Aorta (tissue), 5 donors: ENCODE measurements around the gene CEACAM6. TPM values are rescaled to one million over a fixed set of nuclear protein-coding genes. Genes with fewer than 3 reads are reported as not detected.
A peak's percentile ranks its signal among the peaks of the same experiment; 100 is the strongest.

Experiments
- ATAC-seq: fragments of 200-7000 bp; cut with Tn5 transposase; one replicate; pipeline ENCODE4 v1.9.1; 2022; ENCODE audit warnings: moderate library complexity; ENCODE audit not compliant: low FRiP score
- DNase-seq, 2 donors: peaks; one replicate each; pipeline ENCODE4 v3.0.0-alpha.2; 2020
- H3K27ac ChIP-seq, 2 donors: one replicate each; pipeline ENCODE4 v1.5.1; 2013; ENCODE audit warnings: low read length in 2 of 2, mild to moderate bottlenecking in 2 of 2, moderate library complexity in 2 of 2, control low read depth in 1 of 2, inconsistent platforms in 1 of 2, low read depth in 1 of 2
- H3K27me3 ChIP-seq, 2 donors: one replicate each; pipeline ENCODE4 v1.6.1; 2013; ENCODE audit warnings: control low read depth in 1 of 2, low read length in 1 of 2, mild to moderate bottlenecking in 1 of 2, moderate library complexity in 1 of 2; ENCODE audit not compliant: insufficient read depth in 2 of 2, control insufficient read depth in 1 of 2
- H3K36me3 ChIP-seq, 2 donors: one replicate each; pipeline ENCODE4 v1.6.1; 2013; ENCODE audit warnings: control low read depth in 1 of 2, low read length in 1 of 2, mild to moderate bottlenecking in 1 of 2; ENCODE audit not compliant: insufficient read depth in 2 of 2, control insufficient read depth in 1 of 2
- H3K4me1 ChIP-seq, 2 donors: one replicate each; pipeline ENCODE4 v1.6.1; 2013; ENCODE audit warnings: low read length in 2 of 2, control low read depth in 1 of 2, mild to moderate bottlenecking in 1 of 2, moderate library complexity in 1 of 2; ENCODE audit not compliant: insufficient read depth in 2 of 2, control insufficient read depth in 1 of 2
- H3K4me3 ChIP-seq, 2 donors: one replicate each; pipeline ENCODE4 v1.5.1; 2013; ENCODE audit warnings: low read length in 2 of 2, control low read depth in 1 of 2, mild to moderate bottlenecking in 1 of 2
- H3K9me3 ChIP-seq: one replicate; pipeline ENCODE4 v1.6.1; 2013; ENCODE audit warnings: mild to moderate bottlenecking, low read length; ENCODE audit not compliant: control insufficient read depth
- WGBS, 2 donors: extraction: QIAGEN DNeasy Blood & Tissue Kit; methylation state at CpG; one replicate each; pipeline ENCODE4 v1.1.7; 2013; 5-methylcytosine and 5-hydroxymethylcytosine counted together
- intact Hi-C, 2 donors: fragments of 100-400 bp; cut with DNase I; formaldehyde crosslinking; loops; one replicate each; pipeline versions ENCODE4 v1.14.2 to v1.15.0; 2022
- polyA plus RNA-seq, 2 donors: library from polyadenylated mRNA; stranded (reverse); fragments of 200-250 nt; gene quantifications; one replicate each; pipeline ENCODE4 v1.2.3, GENCODE V29; 2013
- total RNA-seq, 2 donors: library from RNA; stranded (reverse); fragmentation: NEBNext Ultra II Directional; extraction: Animal tissue kit (Norgen Biotek cat#: 25700); gene quantifications; one replicate each; pipeline ENCODE4 v1.2.1, GENCODE V29; 2021
- donor health status: healthy with polysubstance abuse.
- donor health status: Bipolar disorder and iron deficiency.
- donor health status: DM: no; HTN: no; CAD: no.
- donor health status: DM: no; HTN: no; CAD: no.
- donor health status: DM: yes; HTN: yes; CAD: no.

Gene CEACAM6
- total and polyA plus RNA-seq, 4 donors, result 0.33 to 6.5 (median 0.33) TPM; not detected in 1

DNA sequence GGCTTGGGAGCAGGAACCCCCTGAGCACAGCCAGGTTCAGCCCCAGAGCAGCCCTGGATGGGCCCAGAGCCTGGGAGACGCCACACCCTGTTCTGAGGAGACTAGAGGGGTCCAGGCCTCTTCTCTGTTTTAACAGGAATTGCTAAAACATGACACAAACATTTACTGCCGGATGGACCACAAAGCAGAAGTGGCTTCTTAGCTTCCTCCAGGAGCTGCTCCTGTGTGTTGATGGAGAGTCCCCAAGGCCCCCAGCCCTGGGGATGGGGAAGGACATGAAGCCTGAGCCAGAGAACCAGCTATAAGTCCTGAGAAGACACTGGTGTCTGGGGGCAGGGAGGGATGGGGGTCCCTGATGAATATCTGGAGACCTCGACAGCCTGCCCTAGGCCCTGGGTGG lies 55.7 kb downstream of the CEACAM6 start:
- intact Hi-C loops, result no loop called here
- no peak overlapping the region for H3K27ac ChIP-seq
- no peaks in the 10 kb centered on the region for H3K9me3 ChIP-seq
- no peaks in the 10 kb centered on the region for H3K36me3 ChIP-seq
- H3K4me3 ChIP-seq, result no peak overlapping the region
- peak; percentile 51 for ATAC-seq
- WGBS, 2 donors, result 56 to 66% methylated on average over 3 of the region's 3 CpGs
- peak; percentile 58 to 66 for DNase-seq
- no peaks in the 10 kb centered on the region for H3K4me1 ChIP-seq
- H3K27me3 ChIP-seq, result no peaks in the 10 kb centered on the region

DNA sequence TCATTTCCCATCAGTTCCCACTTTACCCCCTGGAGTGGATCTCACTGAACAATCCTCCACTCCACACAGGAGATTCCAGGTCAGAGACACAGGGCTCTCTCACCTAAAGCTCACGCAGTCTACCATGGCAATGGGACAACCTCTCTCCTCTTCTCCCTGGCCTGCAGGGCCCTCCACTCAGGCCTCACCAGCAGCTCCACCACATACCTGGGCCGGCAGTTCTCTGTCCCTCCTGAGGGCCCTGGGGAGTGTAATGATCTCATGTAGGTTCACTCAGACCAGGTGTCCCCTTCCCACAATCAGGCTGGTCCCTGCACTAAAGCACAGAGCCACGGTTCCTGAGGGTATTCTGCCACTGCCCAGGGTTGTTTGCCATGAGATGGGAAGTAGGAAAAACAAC lies 56.7 kb downstream of the CEACAM6 start:
- 65% methylated on average over 3 of the region's 3 CpGs for WGBS, 2 donors
- ATAC-seq (no peak), DNase-seq (peak in 1 of 2 donors; percentile 51)
- Histone ChIP-seq H3K9me3 (no peaks in the 10 kb centered on the region), H3K36me3 (no peaks in the 10 kb centered on the region), H3K4me3 (no peak overlapping the region), H3K4me1 (no peaks in the 10 kb centered on the region), H3K27ac (no peak overlapping the region), H3K27me3 (no peaks in the 10 kb centered on the region)
- intact Hi-C loops, result no loop called here

DNA sequence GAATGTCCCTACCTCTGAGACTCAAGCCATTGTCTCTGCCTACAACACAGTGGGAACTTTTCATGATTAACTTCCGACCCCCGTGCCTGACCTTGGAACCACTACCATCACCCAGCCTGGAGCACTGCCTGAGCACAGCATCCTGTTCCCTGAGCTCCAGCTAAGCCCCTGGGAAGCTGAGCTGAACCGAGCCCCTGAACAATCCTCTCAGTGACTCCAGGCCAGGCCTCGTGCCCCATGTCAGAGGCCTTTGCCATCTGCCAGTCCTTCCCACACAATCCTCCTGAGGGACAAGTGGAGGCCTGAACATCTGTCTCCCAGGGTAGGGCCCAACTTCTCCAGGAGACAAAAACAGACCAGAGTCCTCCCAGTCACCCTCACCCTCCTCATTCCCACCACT lies 58.6 kb downstream of the CEACAM6 start:
- peak in 1 of 2 donors; percentile 40 for DNase-seq
- Histone ChIP-seq H3K9me3 (no peaks in the 10 kb centered on the region), H3K27me3 (no peaks in the 10 kb centered on the region), H3K36me3 (no peaks in the 10 kb centered on the region), H3K4me1 (no peaks in the 10 kb centered on the region), H3K4me3 (no peak overlapping the region), H3K27ac (no peak overlapping the region)
- intact Hi-C loops, result no loop called here
- ATAC-seq, result no peak
- whole genome bisulfite sequencing, 2 donors, result 49 to 56% methylated on average over 4 of the region's 4 CpGs

DNA sequence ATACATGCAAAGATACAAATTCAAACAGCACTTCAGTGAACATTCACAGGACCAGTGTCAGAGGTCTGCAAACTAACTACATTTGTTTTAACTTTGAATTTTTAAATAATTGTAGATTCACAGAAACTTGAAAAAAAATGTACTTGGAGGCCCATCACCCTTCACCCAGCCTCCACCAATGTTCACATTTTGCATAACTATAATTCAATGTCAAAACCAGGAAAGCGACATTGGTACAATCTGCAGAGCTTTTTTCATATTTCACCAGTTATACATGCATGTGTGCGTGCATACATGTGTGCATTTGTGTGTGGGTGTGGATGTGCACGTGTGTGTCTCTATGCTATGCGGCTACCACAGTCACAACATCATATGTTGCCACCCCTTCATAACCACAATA lies 60.0 kb downstream of the CEACAM6 start:
- Histone ChIP-seq H3K4me1 (no peaks in the 10 kb centered on the region), H3K36me3 (no peaks in the 10 kb centered on the region), H3K4me3 (no peak overlapping the region), H3K9me3 (no peaks in the 10 kb centered on the region), H3K27ac (no peak overlapping the region), H3K27me3 (no peaks in the 10 kb centered on the region)
- 61 to 79% methylated on average over 4 of the region's 4 CpGs for WGBS, 2 donors
- DNase-seq (peak in 1 of 2 donors; percentile 9), ATAC-seq (no peak)
- intact Hi-C loops, result no loop called here

DNA sequence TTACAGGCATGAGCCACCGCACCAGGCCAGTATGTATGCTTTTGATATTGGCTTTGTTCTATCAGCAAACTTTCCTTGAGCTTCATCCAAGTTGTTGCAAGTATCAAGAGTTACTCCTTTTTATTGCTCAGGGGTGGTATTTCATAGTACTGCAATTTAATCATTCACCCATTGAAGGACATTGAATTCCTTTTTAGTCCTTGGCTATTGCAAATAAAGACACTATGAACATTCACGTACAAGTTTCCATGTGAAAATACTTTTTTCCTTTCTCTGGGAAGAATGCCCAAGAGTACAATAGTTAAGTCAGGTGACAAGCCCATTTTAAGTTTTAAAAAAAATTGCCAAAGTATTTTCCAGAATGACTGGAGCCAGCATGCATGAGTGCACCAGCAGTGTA lies 61.4 kb downstream of the CEACAM6 start:
- DNase-seq (no peak), ATAC-seq (no peak)
- intact Hi-C loops, result no loop called here
- Histone ChIP-seq H3K27me3 (no peaks in the 10 kb centered on the region), H3K36me3 (no peaks in the 10 kb centered on the region), H3K27ac (no peak overlapping the region), H3K9me3 (no peaks in the 10 kb centered on the region), H3K4me3 (no peak overlapping the region), H3K4me1 (no peaks in the 10 kb centered on the region)
- WGBS, 2 donors, result 40 to 46% methylated on average over 2 of the region's 2 CpGs

DNA sequence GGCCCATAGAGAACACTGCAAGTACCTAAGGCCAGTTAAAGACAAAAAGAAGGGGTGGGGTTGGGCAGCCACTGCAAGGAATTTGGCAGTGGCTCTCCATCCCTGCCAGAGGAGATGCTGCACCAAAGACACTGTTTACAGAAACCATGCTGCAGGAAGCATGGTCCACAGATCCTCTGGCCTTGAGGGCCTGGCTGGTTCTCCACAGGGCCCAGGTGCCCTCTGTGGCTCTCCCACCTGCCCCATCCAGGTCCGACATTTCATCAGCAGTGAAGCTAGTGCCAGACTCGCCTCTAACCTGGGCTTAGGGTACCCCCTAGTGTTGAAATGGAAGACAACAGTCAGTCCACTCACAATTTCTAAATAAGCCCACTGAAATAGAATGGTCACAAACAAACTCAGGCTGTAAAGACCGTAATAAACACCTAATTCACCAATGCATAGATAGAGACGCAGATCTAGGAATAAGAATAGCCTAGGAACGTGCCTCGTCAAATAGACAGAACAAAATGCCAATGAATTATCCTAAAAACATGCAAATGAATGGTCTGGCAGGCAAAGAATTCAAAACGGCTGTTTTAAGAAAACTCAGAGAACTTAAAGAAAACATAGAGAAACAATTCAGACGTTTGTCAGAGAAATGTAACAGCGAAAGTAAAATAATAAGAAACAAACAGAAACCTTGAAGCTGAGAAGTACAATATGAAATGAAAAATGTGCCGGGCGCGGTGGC lies 65.8 kb downstream of the CEACAM6 start:
- H3K4me1 ChIP-seq, result no peaks in the 10 kb centered on the region
- no peak overlapping the region for H3K27ac ChIP-seq
- intact Hi-C loops, result no loop called here
- H3K4me3 ChIP-seq, result no peak overlapping the region
- 30 to 31% methylated on average over 12 of the region's 12 CpGs for WGBS, 2 donors
- no peaks in the 10 kb centered on the region for H3K9me3 ChIP-seq
- DNase-seq, result peak in 1 of 2 donors; percentile 9
- peak; percentile 46 for ATAC-seq
- H3K36me3 ChIP-seq, result no peaks in the 10 kb centered on the region
- no peaks in the 10 kb centered on the region for H3K27me3 ChIP-seq

Other genes starting within 250 kb of the CEACAM6 start
- 1 to 10 TPM; 1.6 to 3.1 TPM for gene CEACAM21, start 179.4 kb upstream of the CEACAM6 start, total RNA-seq
- under 1 TPM in 1 of 2 donors, not detected in 1; 0.38 TPM for gene CEACAM21, start 179.4 kb upstream of the CEACAM6 start, polyA plus RNA-seq
- gene CEACAM4, start 128.5 kb upstream of the CEACAM6 start, total RNA-seq, result 1 to 10 TPM in 1 of 2 donors, under 1 TPM in 1; 0.84 to 1.8 TPM
- under 1 TPM in 1 of 2 donors, not detected in 1; 0.51 TPM for gene CEACAM4, start 128.5 kb upstream of the CEACAM6 start, polyA plus RNA-seq
- under 1 TPM in 1 of 2 donors, not detected in 1; 0.26 TPM for gene CEACAM7, start 67.3 kb upstream of the CEACAM6 start, total RNA-seq
- gene CEACAM7, start 67.3 kb upstream of the CEACAM6 start, polyA plus RNA-seq, result 1 to 10 TPM in 1 of 2 donors, under 1 TPM in 1; 0.61 to 7.4 TPM
- 1 to 10 TPM in 1 of 2 donors, under 1 TPM in 1; 0.30 to 1.0 TPM for gene CEACAM5, start 46.9 kb upstream of the CEACAM6 start, total RNA-seq
- gene CEACAM5, start 46.9 kb upstream of the CEACAM6 start, polyA plus RNA-seq, result 1 to 10 TPM in 1 of 2 donors, under 1 TPM in 1; 0.67 to 9.4 TPM
- under 1 TPM; 0.39 to 0.99 TPM for gene CEACAM3, start 41.1 kb downstream of the CEACAM6 start, total RNA-seq
- not detected for gene CEACAM3, start 41.1 kb downstream of the CEACAM6 start, polyA plus RNA-seq
- not detected for gene LYPD4, start 89.2 kb downstream of the CEACAM6 start, total RNA-seq
- not detected for gene LYPD4, start 89.2 kb downstream of the CEACAM6 start, polyA plus RNA-seq
- gene DMRTC2, start 89.5 kb downstream of the CEACAM6 start, total RNA-seq, result not detected
- gene DMRTC2, start 89.5 kb downstream of the CEACAM6 start, polyA plus RNA-seq, result not detected
- 1,000 to 10,000 TPM; 1,062 to 1,150 TPM for gene RPS19, start 104.7 kb downstream of the CEACAM6 start, total RNA-seq
- gene RPS19, start 104.7 kb downstream of the CEACAM6 start, polyA plus RNA-seq, result 1,000 to 10,000 TPM; 2,268 to 2,335 TPM
- 1 to 10 TPM in 1 of 2 donors, under 1 TPM in 1; 0.96 to 1.3 TPM for gene CD79A, start 121.7 kb downstream of the CEACAM6 start, total RNA-seq
- gene CD79A, start 121.7 kb downstream of the CEACAM6 start, polyA plus RNA-seq, result under 1 TPM; 0.49 to 0.63 TPM
- gene ARHGEF1, start 127.7 kb downstream of the CEACAM6 start, total RNA-seq, result 100 to 1,000 TPM in 1 of 2 donors, 10 to 100 TPM in 1; 95.5 to 137 TPM
- 100 to 1,000 TPM in 1 of 2 donors, 10 to 100 TPM in 1; 29.8 to 163 TPM for gene ARHGEF1, start 127.7 kb downstream of the CEACAM6 start, polyA plus RNA-seq
- under 1 TPM; 0.51 to 0.81 TPM for gene ERFL, start 172.9 kb downstream of the CEACAM6 start, total RNA-seq
- gene ERFL, start 172.9 kb downstream of the CEACAM6 start, polyA plus RNA-seq, result under 1 TPM in 1 of 2 donors, not detected in 1; 0.46 TPM
- gene RABAC1, start 203.8 kb downstream of the CEACAM6 start, total RNA-seq, result 100 to 1,000 TPM; 175 to 198 TPM
- gene RABAC1, start 203.8 kb downstream of the CEACAM6 start, polyA plus RNA-seq, result 100 to 1,000 TPM; 223 to 376 TPM
- gene ATP1A3, start 238.7 kb downstream of the CEACAM6 start, total RNA-seq, result not detected
- under 1 TPM in 1 of 2 donors, not detected in 1; 0.38 TPM for gene ATP1A3, start 238.7 kb downstream of the CEACAM6 start, polyA plus RNA-seq